SK-MEL-5 (cell line): Measurements from ENCODE around the gene UST. TPM values are rescaled to one million over a fixed set of nuclear protein-coding genes. Genes with fewer than 3 reads are reported as not detected.

ENCODE experiments used
- DNase-seq: peaks from one replicate; pipeline ENCODE4 v3.0.0-alpha.2; 2016; ENCODE audit warnings: low read depth, low spot score
- in situ Hi-C: cut with HindIII; loops from 2 replicates; pipeline ENCODE4 v1.10.0; 2016; ENCODE audit warnings: low sequenced_read_pairs, high pct_unique_total_duplicates, low pct_unique_long_range_greater_than_20kb
- total RNA-seq: library from RNA; depleted of rRNA; stranded (reverse); fragments of >200 nt; shearing (Covaris generic); gene quantifications from 2 replicates; pipeline ENCODE4 v1.2.3, GENCODE V29; 2014

Gene UST
- total RNA-seq, 1 experiment from 2014 or later: 15.0 TPM

DNA sequence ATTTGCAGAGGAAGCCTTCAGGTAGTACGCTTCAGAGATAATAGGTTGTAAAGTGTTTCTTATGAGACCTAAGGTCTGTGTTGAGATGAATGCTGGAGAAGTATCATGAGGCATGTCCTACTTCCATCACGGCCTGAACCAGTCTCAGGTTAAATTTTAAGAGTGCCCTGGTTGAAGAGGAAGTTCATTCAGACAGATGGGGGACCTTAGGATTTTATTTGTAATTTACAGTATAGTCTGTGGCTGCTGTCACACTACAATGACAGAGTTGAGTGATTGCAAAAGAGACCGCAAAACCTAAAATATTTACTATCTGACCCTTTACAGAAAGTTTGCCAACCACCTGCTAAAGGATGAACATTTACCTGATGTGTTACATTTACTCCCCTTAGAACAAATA is 70.9 kb downstream of the UST start:
- in situ Hi-C loops: no loop called here
- DNase-seq: no peak

DNA sequence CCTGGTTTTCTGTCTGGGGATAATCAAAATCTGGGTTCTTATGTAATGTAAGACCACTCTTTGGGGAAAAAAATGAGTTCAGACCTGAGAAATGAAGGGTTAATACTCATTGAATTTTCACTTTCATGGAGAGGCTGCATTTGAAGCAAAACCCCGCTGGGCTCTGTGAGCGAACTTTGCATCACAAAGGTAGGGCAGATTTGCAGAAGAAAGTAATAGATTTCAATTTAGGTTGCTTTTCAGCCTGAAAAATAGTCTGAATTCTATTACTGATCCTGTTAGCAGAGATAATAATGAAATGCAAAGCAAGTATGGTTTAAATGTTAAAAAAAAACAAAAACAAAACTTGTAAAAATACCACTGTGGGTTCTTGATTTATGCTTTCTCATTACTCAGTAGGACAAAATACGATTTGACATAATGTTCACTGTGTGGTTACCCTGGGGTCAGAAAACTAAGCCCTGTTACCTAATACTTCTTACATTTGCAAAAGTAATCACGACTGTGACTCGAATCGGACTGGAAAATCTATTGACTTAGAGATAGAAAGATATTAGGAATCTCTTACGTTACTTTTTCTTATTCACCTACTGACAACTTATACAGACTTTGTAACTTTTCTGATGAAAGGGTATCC is 72.2 kb downstream of the UST start:
- no peak for DNase-seq
- in situ Hi-C loops: no loop called here

- no peak for DNase-seq
- in situ Hi-C loops: no loop called here
Measured at GRCh38 chr6:148819852-148820251, 73.0 kb downstream of the UST start.

DNA sequence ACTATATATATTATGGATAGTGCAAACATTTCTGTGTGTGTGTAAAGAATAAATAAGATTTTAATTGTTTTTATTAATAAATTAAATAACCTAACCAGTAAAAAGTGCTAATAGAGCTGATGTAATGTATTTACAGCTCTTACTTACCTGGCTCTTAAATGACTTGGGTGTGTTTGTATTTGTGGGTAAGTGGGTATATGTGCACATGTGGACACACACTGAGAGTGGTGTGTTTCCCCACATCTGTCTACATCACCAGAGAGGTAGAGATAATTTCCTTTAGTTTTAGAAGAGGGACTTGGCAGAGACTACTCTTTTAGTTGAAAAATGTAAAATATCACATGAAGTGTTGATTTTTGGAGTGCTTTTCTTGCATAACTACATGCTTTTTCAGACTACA is 76.0 kb downstream of the UST start:
- in situ Hi-C loops: no loop called here

DNA sequence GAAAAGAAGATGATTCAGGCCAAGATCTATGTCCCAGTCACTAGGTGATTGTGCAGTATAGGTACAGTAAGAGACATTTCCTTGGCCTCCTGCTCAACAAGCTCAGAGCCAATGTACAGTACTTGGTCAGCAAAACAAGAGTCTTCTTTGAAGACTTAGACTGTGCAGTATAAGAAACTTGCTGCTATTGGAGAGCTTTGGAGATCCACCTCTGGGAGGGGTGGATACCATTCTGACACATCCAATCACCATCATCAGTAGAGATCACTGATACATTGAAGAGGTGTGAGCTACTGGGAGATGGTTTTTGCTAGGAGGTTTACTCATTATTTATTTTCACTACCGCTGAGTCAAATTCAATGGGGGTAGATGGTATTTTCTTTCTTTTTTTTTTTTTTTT is 77.5 kb downstream of the UST start:
- DNase-seq: no peak
- in situ Hi-C loops: no loop called here

More for the DNA sequence above, 76.0 kb downstream of the UST start:
- no peak for DNase-seq

GRCh38 chr6:148824960-148825359 is 78.1 kb downstream of the UST start:
- in situ Hi-C loops: no loop called here
- no peak for DNase-seq

GRCh38 chr6:148825492-148825891 is 78.7 kb downstream of the UST start:
- in situ Hi-C loops: no loop called here
- DNase-seq: no peak

DNA sequence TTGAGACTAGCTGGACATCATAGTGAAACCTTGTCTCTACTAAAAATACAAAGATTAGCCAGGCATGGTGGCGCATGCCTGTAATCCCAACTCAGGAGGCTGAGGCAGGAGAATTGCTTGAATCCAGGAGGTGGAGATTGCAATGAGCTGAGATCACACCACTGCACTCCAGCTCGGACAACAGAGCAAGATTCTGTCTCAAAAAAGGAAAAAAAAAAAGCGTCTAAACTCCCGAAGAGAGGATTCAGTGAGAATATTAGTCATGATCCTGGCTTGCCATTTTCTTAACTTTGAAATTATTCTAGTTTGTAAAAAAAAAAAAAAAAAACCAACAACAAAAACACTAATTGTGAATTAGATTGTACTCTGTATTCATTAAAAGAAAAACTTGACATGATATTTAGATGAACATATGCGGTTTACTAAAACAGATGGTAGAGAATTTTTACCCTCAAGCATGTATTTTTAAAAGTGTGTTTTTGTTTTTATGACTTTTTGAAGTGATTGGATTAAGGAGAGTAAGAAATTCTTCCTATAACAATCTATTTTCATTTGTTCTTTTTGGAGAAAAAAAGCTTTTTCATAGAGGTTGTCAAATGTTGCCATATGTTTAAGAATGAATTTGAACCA is 80.7 kb downstream of the UST start:
- in situ Hi-C loops: no loop called here
- no peak for DNase-seq

DNA sequence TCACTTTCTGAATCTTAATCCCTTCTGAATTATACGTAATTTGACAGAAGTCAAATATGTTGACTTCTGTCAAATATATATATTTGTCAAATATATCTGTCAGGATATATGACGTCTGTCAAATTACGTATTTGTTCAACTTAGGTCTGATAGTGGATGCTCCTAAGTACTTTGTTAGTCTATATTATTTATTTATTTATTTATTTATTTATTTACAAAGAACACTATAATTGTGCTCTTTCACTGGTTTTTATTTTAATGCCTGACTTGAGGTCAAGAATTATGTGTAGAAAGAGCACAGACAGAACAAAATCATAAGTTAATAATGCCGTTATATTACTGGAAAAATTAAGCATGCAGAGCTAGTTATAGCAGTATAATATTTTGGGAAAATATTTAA is 81.2 kb downstream of the UST start:
- no peak for DNase-seq
- in situ Hi-C loops: no loop called here

DNA sequence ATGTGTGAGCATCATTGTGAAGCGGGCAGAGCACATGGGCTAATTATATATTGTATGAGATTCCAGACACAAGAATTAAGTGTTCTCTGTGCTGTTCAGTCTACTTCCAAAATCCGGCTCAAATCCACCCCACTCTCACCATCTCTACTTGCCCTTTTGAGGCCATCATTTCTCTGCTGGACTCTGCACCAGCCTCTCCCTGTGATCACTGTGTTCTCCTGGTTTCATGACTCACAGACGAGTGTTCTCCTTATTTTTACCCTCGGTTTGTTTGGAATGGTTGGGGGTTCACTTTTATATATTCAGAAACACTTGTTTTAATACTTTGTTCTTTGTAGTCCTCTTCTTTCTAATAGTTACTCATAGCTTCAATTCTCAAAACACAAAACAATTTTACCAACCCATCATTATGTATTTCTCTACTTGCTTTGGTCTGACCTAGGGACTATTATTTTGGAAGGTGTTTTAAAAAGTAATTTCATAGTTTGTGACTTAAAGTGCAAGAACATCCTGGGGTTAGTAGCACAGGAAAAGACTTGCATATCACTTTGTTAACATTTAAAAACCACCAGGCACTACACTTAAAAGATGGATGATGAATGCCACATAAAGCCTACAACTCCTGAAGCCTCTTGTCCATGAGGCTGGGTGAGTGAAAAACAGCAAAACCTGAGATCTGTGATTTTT is 82.7 kb downstream of the UST start:
- no peak for DNase-seq
- in situ Hi-C loops: no loop called here

- in situ Hi-C loops: no loop called here
- no peak for DNase-seq
Measured at GRCh38 chr6:148830614-148831013, 83.8 kb downstream of the UST start.

- DNase-seq: no peak
- in situ Hi-C loops: no loop called here
Measured at GRCh38 chr6:148831064-148831463, 84.2 kb downstream of the UST start.

DNA sequence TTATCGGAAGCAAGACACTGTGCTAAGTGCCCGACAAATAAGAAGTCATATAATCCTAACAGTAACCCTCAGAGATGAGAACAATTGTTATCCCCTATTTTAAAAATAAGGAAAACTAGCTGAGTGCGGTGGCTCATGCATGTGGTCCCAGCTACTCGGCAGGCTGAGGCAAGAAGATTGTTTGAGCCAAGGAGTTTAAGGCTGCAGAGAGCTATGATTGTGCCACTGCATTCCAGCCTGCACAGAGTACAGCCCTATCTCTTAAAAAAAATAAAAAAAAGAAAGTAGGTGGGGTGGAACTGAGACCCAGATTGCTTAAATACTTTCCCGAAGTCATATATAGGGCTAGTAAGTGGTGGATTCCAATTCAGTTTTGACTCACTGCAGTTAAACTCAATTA is 84.7 kb downstream of the UST start:
- in situ Hi-C loops: no loop called here
- DNase-seq: no peak

DNA sequence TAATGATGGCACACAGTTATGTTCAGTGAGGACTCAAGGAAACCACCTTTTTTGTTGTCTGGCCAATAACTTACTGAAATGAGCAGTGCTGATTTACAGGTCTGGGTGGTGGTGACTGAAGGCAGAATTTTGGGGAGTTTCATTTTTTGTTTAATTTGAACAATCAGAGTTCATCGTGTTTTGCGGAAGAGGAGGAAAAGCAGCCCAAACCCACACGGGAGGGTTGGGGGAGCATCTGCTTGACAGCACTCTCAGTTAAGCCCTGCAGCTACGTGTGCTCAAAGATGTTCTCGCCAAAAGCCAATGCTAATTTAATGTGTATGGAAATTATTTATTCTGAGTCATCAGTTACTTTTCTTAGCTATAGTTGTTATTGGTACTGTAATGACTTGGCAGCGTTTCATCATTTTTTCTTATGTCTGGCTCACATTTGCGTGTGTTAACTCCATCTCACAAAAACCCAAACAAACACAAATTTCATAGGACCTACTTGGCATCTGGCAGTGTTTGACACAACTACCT is 89.2 kb downstream of the UST start:
- no peak for DNase-seq
- in situ Hi-C loops: no loop called here

DNA sequence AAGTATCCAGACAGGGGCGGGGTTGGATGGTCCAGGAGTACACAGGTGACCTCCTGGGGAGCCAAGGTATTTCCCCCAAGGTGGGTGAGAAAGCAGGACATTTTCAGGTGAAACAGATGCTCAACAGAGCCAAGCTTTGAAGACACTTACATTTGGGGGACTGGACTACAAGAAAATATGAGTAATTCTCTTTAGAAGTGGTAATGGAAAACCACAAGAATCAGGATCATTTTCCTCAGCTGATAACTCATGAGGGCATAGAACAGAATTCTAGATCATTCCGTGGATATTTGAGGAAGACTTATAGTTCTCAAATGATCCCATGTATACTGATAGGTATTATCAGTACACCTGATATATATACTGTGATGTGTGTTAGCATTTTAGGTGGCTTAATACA is 89.9 kb downstream of the UST start:
- no peak for DNase-seq

DNA sequence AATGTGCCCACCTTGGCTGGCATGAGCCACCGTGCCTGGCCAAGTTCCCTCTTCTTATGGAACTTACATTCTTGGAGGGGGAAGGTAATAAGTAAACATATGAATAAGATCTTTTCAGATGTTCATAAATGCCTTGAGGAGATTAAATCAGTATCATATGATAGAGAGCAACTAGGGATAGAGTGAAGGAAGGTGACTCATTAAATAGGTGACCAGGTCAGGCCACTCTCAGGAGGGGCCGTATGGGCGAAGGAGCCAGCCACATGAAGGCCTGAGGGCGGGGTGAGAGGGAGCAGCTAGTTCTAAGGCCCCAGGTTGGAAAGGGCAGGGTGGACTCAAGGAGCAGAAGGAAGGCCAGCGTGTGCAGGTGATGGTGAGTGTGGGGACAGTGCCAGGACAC is 91.1 kb downstream of the UST start:
- DNase-seq: no peak
- in situ Hi-C loops: no loop called here

More for the DNA sequence above, 89.9 kb downstream of the UST start:
- in situ Hi-C loops: no loop called here

GRCh38 chr6:148839044-148839443 is 92.2 kb downstream of the UST start:
- DNase-seq: no peak
- in situ Hi-C loops: no loop called here

GRCh38 chr6:148840256-148840655 is 93.4 kb downstream of the UST start:
- in situ Hi-C loops: no loop called here
- no peak for DNase-seq
